HepG2 (cell line): Measurements from ENCODE around the gene SRRM3.

Experiments used
- CBX2 ChIP-seq, 2 experiments: fragments of 200-600 bp in 1 of 2; sonication (generic); formaldehyde crosslinking in 1 of 2; IDR thresholded peaks; 2 replicates each; pipeline versions ENCODE4 v1.7.0 to v1.8.1; 2018 to 2022; ENCODE audit warnings: low read depth in 2 of 2, low read length in 1 of 2, mild to moderate bottlenecking in 1 of 2, missing genetic modification reagents in 1 of 2
- GATAD2A ChIP-seq: IDR thresholded peaks from 2 replicates; pipeline ENCODE4 v1.6.1; 2016
- MTF2 ChIP-seq: sonication (generic); formaldehyde crosslinking; IDR thresholded peaks from 2 replicates; pipeline ENCODE4 v1.5.0; 2020; ENCODE audit warnings: missing genetic modification reagents, borderline replicate concordance
- POLR2AphosphoS5 ChIP-seq: IDR thresholded peaks from 2 replicates; pipeline ENCODE4 v1.6.1; 2012; ENCODE audit warnings: low read depth, low read length
- ZNF33A ChIP-seq: sonication (generic); formaldehyde crosslinking; IDR thresholded peaks from 2 replicates; pipeline ENCODE4 v1.5.1; 2020; ENCODE audit warnings: missing genetic modification reagents, mild to moderate bottlenecking, moderate library complexity, borderline replicate concordance
- ZNF629 ChIP-seq: sonication (generic); formaldehyde crosslinking; conservative IDR thresholded peaks from 2 replicates; pipeline ENCODE4 v1.5.0; 2020; ENCODE audit warnings: missing genetic modification reagents
- ZNF747 ChIP-seq: sonication (generic); formaldehyde crosslinking; IDR thresholded peaks from 2 replicates; pipeline ENCODE4 v1.8.1; 2023; ENCODE audit warnings: missing genetic modification reagents, mild to moderate bottlenecking, borderline replicate concordance

DNA sequence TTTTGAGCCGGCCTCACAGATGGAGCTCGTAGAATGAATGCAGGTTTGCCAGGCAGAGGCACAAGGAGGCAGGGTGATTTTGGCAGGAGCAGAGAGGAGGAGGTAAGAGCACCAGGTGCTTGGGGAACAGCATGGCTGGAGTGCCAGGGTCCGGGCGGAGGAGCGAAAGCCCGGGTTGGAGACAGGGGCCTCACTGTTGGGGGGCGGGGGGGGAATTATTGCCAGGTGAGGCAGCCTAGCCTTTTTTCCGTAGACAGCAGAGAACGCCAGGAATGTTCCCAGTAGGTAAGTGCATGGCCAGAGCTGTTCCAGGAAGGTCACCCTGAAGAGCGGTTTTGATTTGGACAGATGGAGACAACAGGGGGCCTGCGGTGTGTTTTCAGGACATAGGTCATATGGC is 9.5 kb downstream of the SRRM3 start:
- TF ChIP-seq ZNF33A (no peak), CBX2 (IDR thresholded peaks at IDR 0.05; ENCODE audit: low read depth, low read length) (no peak), CBX2 (CRISPR knock-in tag; IDR thresholded peaks at IDR 0.05; ENCODE audit: low read depth) (no peak), ZNF629 (no peak), GATAD2A (CRISPR knock-in tag) (no peak), MTF2 (CRISPR knock-in tag) (no peak), ZNF747 (CRISPR knock-in tag) (no peak), POLR2AphosphoS5 (no peak)
